MG63 (cell line): Measurements from ENCODE around the gene TEX35. TPM values are rescaled to one million over a fixed set of nuclear protein-coding genes. Genes with fewer than 3 reads are reported as not detected.
A peak's percentile ranks its signal among the peaks of the same experiment; 100 is the strongest.

Source experiments
- DNase-seq: peaks from one replicate; pipeline ENCODE4 v3.0.0-alpha.2; 2020
- H3K27me3 ChIP-seq: fragments of 250-450 bp; sonication (Bioruptor Pico); 2 replicates; pipeline ENCODE4 v1.5.1; 2020; ENCODE audit warnings: mild to moderate bottlenecking, moderate library complexity
- H3K36me3 ChIP-seq: fragments of 250-450 bp; sonication (Bioruptor Pico); 2 replicates; pipeline ENCODE4 v1.5.1; 2020; ENCODE audit warnings: mild to moderate bottlenecking, moderate library complexity
- H3K4me3 ChIP-seq: fragments of 250-450 bp; sonication (Bioruptor Pico); 2 replicates; pipeline ENCODE4 v1.5.1; 2020; ENCODE audit warnings: mild to moderate bottlenecking, moderate library complexity
- H3K9me3 ChIP-seq: fragments of 250-450 bp; sonication (Bioruptor Pico); 2 replicates; pipeline ENCODE4 v1.5.1; 2020; ENCODE audit warnings: mild to moderate bottlenecking, moderate library complexity
- total RNA-seq: library from RNA; depleted of rRNA; stranded (reverse); fragments of >200 nt; shearing (Covaris generic); gene quantifications from 2 replicates; pipeline ENCODE4 v1.2.3, GENCODE V29; 2014; ENCODE audit warnings: low replicate concordance

Gene TEX35
- total RNA-seq, 1 experiment from 2014 or later, result not detected

- H3K9me3 ChIP-seq, result no peaks in the 10 kb centered on the region
- no peak for DNase-seq
- no peaks in the 10 kb centered on the region for H3K36me3 ChIP-seq
- H3K4me3 ChIP-seq, result no peak overlapping the region
- H3K27me3 ChIP-seq, result no peaks in the 10 kb centered on the region
These were observed 22.8 kb upstream of the TEX35 start for GRCh38 chr1:178490136-178490535.

- no peaks in the 10 kb centered on the region for H3K27me3 ChIP-seq
- H3K36me3 ChIP-seq, result no peaks in the 10 kb centered on the region
- no peak for DNase-seq
- H3K4me3 ChIP-seq, result no peak overlapping the region
- H3K9me3 ChIP-seq, result no peaks in the 10 kb centered on the region
These were observed 21.9 kb upstream of the TEX35 start for GRCh38 chr1:178490967-178491366.

- no peak for DNase-seq
- H3K9me3 ChIP-seq, result no peaks in the 10 kb centered on the region
- H3K4me3 ChIP-seq, result no peak overlapping the region
- H3K27me3 ChIP-seq, result no peaks in the 10 kb centered on the region
- no peaks in the 10 kb centered on the region for H3K36me3 ChIP-seq
These were observed 21.2 kb upstream of the TEX35 start for GRCh38 chr1:178491721-178492120.

- Histone ChIP-seq H3K27me3 (no peaks in the 10 kb centered on the region), H3K4me3 (no peak overlapping the region), H3K36me3 (no peaks in the 10 kb centered on the region), H3K9me3 (no peaks in the 10 kb centered on the region)
- DNase-seq, result no peak
These were observed 20.6 kb upstream of the TEX35 start for GRCh38 chr1:178492341-178492740.

- Histone ChIP-seq H3K4me3 (no peak overlapping the region), H3K36me3 (no peaks in the 10 kb centered on the region), H3K27me3 (no peaks in the 10 kb centered on the region), H3K9me3 (no peaks in the 10 kb centered on the region)
- no peak for DNase-seq
These were observed 19.6 kb upstream of the TEX35 start for GRCh38 chr1:178493301-178493741.

GRCh38 chr1:178494569-178494971 is 18.3 kb upstream of the TEX35 start:
- Histone ChIP-seq H3K4me3 (no peak overlapping the region), H3K36me3 (no peaks in the 10 kb centered on the region), H3K27me3 (no peaks in the 10 kb centered on the region), H3K9me3 (no peaks in the 10 kb centered on the region)
- no peak for DNase-seq

GRCh38 chr1:178495158-178495557 is 17.8 kb upstream of the TEX35 start:
- H3K27me3 ChIP-seq, result no peaks in the 10 kb centered on the region
- H3K4me3 ChIP-seq, result no peak overlapping the region
- no peaks in the 10 kb centered on the region for H3K36me3 ChIP-seq
- no peak for DNase-seq
- no peaks in the 10 kb centered on the region for H3K9me3 ChIP-seq

GRCh38 chr1:178495741-178496409 is 17.0 kb upstream of the TEX35 start:
- Histone ChIP-seq H3K36me3 (no peaks in the 10 kb centered on the region), H3K9me3 (no peaks in the 10 kb centered on the region), H3K4me3 (no peak overlapping the region), H3K27me3 (no peaks in the 10 kb centered on the region)
- no peak for DNase-seq

GRCh38 chr1:178496410-178497135 is 16.3 kb upstream of the TEX35 start, which contains the start of gene CLEC20A:
Gene CLEC20A, minus strand, starts transcription at chr1:178496964. Its CDS starts 25 bp downstream, at chr1:178496939.
- H3K27me3 ChIP-seq, result no peaks in the 10 kb centered on the region
- H3K4me3 ChIP-seq, result no peak within 1 kb of the TSS
- no peak for DNase-seq
- H3K9me3 ChIP-seq, result no peaks in the 10 kb centered on the region
- H3K36me3 ChIP-seq, result no peaks in the 10 kb centered on the region

GRCh38 chr1:178497903-178498478 is 14.9 kb upstream of the TEX35 start:
- Histone ChIP-seq H3K36me3 (no peaks in the 10 kb centered on the region), H3K27me3 (no peaks in the 10 kb centered on the region), H3K4me3 (no peak overlapping the region), H3K9me3 (no peaks in the 10 kb centered on the region)
- no peak for DNase-seq

GRCh38 chr1:178498896-178499675 is 13.8 kb upstream of the TEX35 start:
- no peak for DNase-seq

GRCh38 chr1:178500091-178500770 is 12.7 kb upstream of the TEX35 start:
- DNase-seq, result no peak
- no peaks in the 10 kb centered on the region for H3K27me3 ChIP-seq
- H3K36me3 ChIP-seq, result no peaks in the 10 kb centered on the region
- no peak overlapping the region for H3K4me3 ChIP-seq
- H3K9me3 ChIP-seq, result no peaks in the 10 kb centered on the region

More at GRCh38 chr1:178498896-178499675, 13.8 kb upstream of the TEX35 start:
- Histone ChIP-seq H3K4me3 (no peak overlapping the region), H3K27me3 (no peaks in the 10 kb centered on the region), H3K36me3 (no peaks in the 10 kb centered on the region), H3K9me3 (no peaks in the 10 kb centered on the region)

GRCh38 chr1:178500936-178501554 is 11.9 kb upstream of the TEX35 start:
- H3K36me3 ChIP-seq, result no peaks in the 10 kb centered on the region
- no peak overlapping the region for H3K4me3 ChIP-seq
- H3K9me3 ChIP-seq, result no peaks in the 10 kb centered on the region
- no peak for DNase-seq
- no peaks in the 10 kb centered on the region for H3K27me3 ChIP-seq

GRCh38 chr1:178501705-178502329 is 11.1 kb upstream of the TEX35 start:
- Histone ChIP-seq H3K4me3 (no peak overlapping the region), H3K27me3 (no peaks in the 10 kb centered on the region), H3K36me3 (no peaks in the 10 kb centered on the region), H3K9me3 (no peaks in the 10 kb centered on the region)
- peak; percentile 63 for DNase-seq

GRCh38 chr1:178502330-178502714 is 10.6 kb upstream of the TEX35 start:
- no peak for DNase-seq
- Histone ChIP-seq H3K9me3 (no peaks in the 10 kb centered on the region), H3K36me3 (no peaks in the 10 kb centered on the region), H3K4me3 (no peak overlapping the region), H3K27me3 (no peaks in the 10 kb centered on the region)

GRCh38 chr1:178502856-178503255 is 10.1 kb upstream of the TEX35 start:
- Histone ChIP-seq H3K4me3 (no peak overlapping the region), H3K9me3 (no peaks in the 10 kb centered on the region), H3K27me3 (no peaks in the 10 kb centered on the region), H3K36me3 (no peaks in the 10 kb centered on the region)
- DNase-seq, result no peak
